T-helper 2 cell treated with Interferon-gamma antibody and Interleukin-4, amounts not matched to agents 5 μg/mL and 100 μg/mL, for 36 hours (primary cell): ENCODE measurements around the gene S100A10.

Experiments
- DNase-seq: peaks from one replicate; pipeline ENCODE4 v3.0.0; 2021; ENCODE audit warnings: low spot score
- H3K27ac Mint-ChIP-seq: one replicate; pipeline ENCODE4 v1.8.0; 2021; ENCODE audit warnings: mild to moderate bottlenecking, mixed read lengths
- H3K27me3 Mint-ChIP-seq: one replicate; pipeline ENCODE4 v1.8.0; 2021; ENCODE audit warnings: low read depth, mixed read lengths
- H3K36me3 Mint-ChIP-seq: one replicate; pipeline ENCODE4 v1.8.0; 2021; ENCODE audit warnings: low read depth, mixed read lengths
- H3K4me1 Mint-ChIP-seq: one replicate; pipeline ENCODE4 v1.8.0; 2021; ENCODE audit warnings: low read depth, mixed read lengths
- H3K4me3 Mint-ChIP-seq: one replicate; pipeline ENCODE4 v1.8.0; 2022; ENCODE audit warnings: mild to moderate bottlenecking, moderate library complexity, mixed read lengths
- H3K9me3 Mint-ChIP-seq: one replicate; pipeline ENCODE4 v1.8.0; 2021; ENCODE audit warnings: mixed read lengths

Gene S100A10

DNA sequence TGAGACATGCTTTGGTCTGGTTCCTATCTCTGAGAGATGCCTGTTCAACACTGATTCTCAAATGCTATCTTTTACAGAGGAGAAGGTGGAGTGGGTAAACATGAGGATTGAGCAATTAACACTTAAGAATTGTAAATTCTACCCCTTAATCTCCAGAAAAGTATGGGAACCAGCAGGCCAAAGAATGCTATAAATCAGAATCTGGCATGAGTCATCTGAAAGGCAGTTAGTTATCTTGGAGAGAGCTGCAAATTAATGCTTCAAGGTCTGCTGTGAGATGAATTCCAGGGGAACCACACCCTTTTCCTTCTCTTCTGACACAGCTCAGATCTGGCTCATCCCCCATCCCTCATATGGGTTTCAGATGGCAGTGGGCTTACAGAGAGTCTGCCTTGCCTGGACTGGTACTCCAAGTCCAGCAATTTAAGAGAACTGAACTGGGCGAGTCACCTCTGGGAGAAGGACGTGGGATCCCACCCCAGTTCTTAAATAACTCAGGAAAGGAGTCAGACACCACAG lies 5.2 kb downstream of the S100A10 start:
- DNase-seq = no peak
- no peaks in the 10 kb centered on the region for H3K9me3 Mint-ChIP-seq
- peaks cover 87% of the 10 kb centered on the region for H3K36me3 Mint-ChIP-seq
- no peak overlapping the region for H3K27ac Mint-ChIP-seq
- H3K4me3 Mint-ChIP-seq = peak overlapping the region; percentile 30
- peaks cover 77% of the 10 kb centered on the region for H3K4me1 Mint-ChIP-seq
- no peaks in the 10 kb centered on the region for H3K27me3 Mint-ChIP-seq

- H3K27ac Mint-ChIP-seq = peak overlapping the region; percentile 33
- DNase-seq = no peak
- peaks cover 73% of the 10 kb centered on the region for H3K4me1 Mint-ChIP-seq
- H3K36me3 Mint-ChIP-seq = peaks cover 89% of the 10 kb centered on the region
- no peak overlapping the region for H3K4me3 Mint-ChIP-seq
- H3K27me3 Mint-ChIP-seq = no peaks in the 10 kb centered on the region
- H3K9me3 Mint-ChIP-seq = no peaks in the 10 kb centered on the region
These were observed 7.0 kb downstream of the S100A10 start for GRCh38 chr1:151986501-151987190.

DNA sequence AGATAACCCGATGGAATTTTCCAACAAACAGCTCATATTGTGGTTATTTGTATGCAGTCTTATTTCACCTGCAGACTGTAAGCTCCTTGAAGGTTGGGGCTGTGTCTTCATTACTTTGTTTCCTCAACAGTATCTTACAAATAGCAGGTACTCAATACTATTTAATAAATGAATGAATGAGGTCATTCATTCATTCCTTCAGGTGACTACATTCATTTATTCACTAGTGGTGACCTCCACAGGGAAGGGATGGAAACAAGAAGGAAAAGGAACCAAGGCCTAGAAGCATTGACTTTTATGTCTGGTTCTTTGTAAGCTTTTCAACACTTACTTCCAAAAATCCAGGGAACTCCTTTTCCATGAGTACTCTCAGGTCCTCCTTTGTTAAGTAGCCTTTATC lies 7.9 kb downstream of the S100A10 start:
- H3K9me3 Mint-ChIP-seq = no peaks in the 10 kb centered on the region
- H3K4me3 Mint-ChIP-seq = peak overlapping the region; percentile 56
- peaks cover 66% of the 10 kb centered on the region for H3K4me1 Mint-ChIP-seq
- DNase-seq = no peak
- H3K27ac Mint-ChIP-seq = no peak overlapping the region
- H3K36me3 Mint-ChIP-seq = peaks cover 91% of the 10 kb centered on the region
- no peaks in the 10 kb centered on the region for H3K27me3 Mint-ChIP-seq

DNA sequence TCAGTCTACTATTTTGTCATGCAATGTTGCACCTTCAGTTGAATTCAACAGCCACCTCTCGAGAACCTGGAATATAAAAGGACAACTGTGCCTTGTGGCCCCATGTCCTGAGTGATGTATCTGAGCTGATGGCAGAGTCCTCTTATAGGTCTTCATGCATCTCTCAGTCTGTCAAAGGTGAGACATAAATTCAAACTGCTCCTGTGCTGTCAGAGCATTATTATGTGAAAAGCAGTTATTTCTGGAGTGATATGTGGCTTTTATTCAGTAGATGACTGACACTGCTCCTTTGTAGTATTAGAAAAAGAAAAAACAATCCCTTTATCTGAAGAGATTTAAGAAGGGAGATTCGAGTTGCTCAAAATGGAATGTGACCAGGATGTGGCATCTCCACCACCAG lies 8.4 kb downstream of the S100A10 start:
- H3K4me1 Mint-ChIP-seq = peaks cover 61% of the 10 kb centered on the region
- peak overlapping the region; percentile 56 for H3K4me3 Mint-ChIP-seq
- no peaks in the 10 kb centered on the region for H3K9me3 Mint-ChIP-seq
- no peaks in the 10 kb centered on the region for H3K27me3 Mint-ChIP-seq
- H3K27ac Mint-ChIP-seq = peak overlapping the region; percentile 26
- H3K36me3 Mint-ChIP-seq = peaks cover 91% of the 10 kb centered on the region
- no peak for DNase-seq

GRCh38 chr1:151984313-151984956 lies 9.2 kb downstream of the S100A10 start:
- Mint-ChIP-seq H3K4me1 (peaks cover 53% of the 10 kb centered on the region), H3K4me3 (peak overlapping the region; percentile 56), H3K27ac (peak overlapping the region; percentile 69), H3K27me3 (no peaks in the 10 kb centered on the region), H3K9me3 (no peaks in the 10 kb centered on the region), H3K36me3 (peaks cover 88% of the 10 kb centered on the region)
- DNase-seq = peak; percentile 70

DNA sequence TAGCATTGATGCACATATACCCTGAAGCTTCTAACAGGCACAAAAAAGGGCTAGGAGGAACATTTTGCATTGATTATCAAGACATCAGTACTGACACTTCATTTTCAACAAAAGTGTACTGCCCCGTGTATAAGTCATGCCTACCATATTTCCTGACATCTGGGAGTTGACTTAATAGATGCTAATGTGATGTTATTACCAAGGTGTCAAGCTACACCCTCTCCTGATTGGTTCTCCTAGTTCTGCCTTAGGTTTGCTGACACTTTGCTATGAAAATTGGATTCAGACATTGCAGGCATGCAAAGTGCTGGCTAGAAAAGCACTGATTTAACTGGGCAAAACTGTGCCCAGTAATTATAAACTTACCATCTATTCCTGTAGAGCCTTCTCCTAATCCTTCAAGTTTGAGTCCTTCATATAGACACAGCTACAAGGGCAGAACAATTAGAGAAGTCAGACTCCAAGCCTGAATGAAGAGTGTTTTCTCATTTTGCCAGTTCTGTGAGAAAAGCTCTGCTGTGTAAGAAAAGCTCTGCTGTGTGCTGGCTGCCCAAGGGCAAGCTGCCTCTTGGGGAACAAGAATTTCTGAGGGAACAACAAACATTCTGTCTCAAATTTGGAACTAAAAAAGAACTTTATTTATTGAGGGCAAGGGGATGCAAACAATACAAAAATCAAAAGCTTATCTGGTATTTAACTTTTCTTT lies 11.2 kb downstream of the S100A10 start:
- Mint-ChIP-seq H3K4me1 (peaks cover 51% of the 10 kb centered on the region), H3K9me3 (no peaks in the 10 kb centered on the region), H3K4me3 (no peak overlapping the region), H3K27ac (no peak overlapping the region), H3K27me3 (peaks cover 9% of the 10 kb centered on the region), H3K36me3 (peaks cover 71% of the 10 kb centered on the region)
- DNase-seq = no peak

DNA sequence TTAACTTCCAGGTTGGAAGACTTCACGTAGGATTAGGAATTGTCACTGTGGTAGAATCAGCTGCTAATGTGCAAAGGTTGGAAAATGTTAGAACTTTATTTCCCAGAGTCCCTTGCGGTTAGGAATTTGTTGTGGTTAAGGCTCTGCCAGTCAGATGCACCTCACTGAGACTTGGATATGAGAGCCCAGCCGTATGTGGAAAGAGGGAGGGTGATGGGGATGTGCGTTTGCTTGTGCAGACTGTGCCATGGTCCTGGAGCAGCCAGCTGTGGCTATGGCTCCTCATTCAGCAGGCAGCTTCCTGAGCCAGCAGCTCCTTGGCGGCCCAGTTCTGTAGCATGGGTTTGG lies 12.5 kb downstream of the S100A10 start:
- Mint-ChIP-seq H3K27me3 (peaks cover 11% of the 10 kb centered on the region), H3K4me1 (peaks cover 46% of the 10 kb centered on the region), H3K27ac (no peak overlapping the region), H3K36me3 (peaks cover 62% of the 10 kb centered on the region), H3K4me3 (no peak overlapping the region), H3K9me3 (no peaks in the 10 kb centered on the region)
- no peak for DNase-seq

DNA sequence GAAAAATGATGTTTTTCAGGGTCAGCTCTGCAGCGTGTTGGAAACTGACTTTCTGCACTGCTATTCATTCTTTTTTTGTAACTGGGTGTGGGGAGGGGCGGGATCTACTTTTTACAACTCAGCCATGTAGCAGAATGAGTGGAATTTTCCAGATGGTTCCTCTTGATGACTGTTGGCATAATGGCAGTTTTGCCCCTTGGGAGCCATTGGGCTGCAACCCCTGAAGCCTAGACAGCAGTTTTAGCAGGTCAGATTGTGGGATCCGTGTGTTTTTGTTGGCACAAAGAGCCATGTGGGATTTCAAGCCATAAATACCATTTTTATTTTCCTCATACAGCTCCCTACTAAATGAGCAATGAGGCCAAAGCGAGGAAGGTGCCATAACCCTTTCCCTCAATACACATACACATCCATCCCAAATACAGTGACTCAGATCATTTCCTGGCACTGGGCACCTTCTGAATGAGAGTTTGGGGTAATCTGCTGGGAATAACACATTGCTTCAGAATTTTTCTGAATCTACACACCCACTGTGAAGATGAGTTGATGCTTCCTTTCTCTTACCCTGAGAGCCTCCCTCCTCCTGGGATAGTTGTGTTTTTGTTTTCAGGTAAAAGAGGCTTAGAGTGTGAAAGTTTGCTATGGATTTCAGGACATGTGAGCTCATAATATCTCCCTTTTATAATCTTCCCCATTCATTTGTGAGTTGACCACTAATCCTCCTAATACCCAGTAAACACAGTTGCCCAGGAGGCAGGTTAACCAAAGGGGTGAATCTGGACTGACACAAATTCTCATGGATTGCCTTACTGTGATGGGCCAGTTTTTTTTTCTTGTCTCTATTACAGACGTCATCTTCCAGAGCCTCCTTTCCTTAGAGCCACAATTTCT lies 13.1 kb downstream of the S100A10 start:
- DNase-seq = no peak
- peaks cover 56% of the 10 kb centered on the region for H3K36me3 Mint-ChIP-seq
- H3K27me3 Mint-ChIP-seq = peaks cover 11% of the 10 kb centered on the region
- peaks cover 42% of the 10 kb centered on the region for H3K4me1 Mint-ChIP-seq
- H3K27ac Mint-ChIP-seq = no peak overlapping the region
- no peak overlapping the region for H3K4me3 Mint-ChIP-seq
- H3K9me3 Mint-ChIP-seq = no peaks in the 10 kb centered on the region

GRCh38 chr1:151978922-151979321 lies 14.7 kb downstream of the S100A10 start:
- Mint-ChIP-seq H3K27ac (no peak overlapping the region), H3K27me3 (peaks cover 19% of the 10 kb centered on the region), H3K9me3 (no peaks in the 10 kb centered on the region), H3K36me3 (peaks cover 40% of the 10 kb centered on the region), H3K4me3 (no peak overlapping the region), H3K4me1 (peaks cover 29% of the 10 kb centered on the region)
- DNase-seq = no peak

DNA sequence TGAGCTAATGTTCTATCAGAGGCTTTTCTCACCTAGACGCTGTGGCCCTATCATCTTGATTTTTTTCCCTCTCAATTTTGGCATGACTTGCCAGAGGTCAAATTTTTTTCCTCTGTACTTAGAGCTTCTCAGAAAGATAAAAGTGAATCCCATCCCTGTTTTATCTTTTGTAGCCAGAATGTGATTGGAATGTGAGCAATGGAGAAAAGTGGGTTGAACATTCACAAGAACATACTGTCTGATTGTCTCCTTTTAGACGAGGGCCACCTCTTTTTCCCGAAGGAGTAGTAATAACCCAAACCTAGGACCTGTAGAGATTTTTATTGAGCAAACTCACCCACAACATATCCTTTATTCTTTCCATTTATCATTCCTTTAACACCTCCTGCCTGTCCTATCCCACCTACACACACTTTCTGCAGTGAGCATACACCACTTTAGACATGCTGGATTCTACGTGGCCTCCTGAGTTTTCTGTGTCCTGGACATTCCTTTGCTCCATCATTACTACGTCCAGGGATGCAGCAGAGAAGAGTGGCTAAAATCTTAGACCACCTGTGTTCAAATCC lies 15.9 kb downstream of the S100A10 start:
- Mint-ChIP-seq H3K9me3 (no peaks in the 10 kb centered on the region), H3K27ac (no peak overlapping the region), H3K27me3 (peaks cover 21% of the 10 kb centered on the region), H3K4me1 (peaks cover 27% of the 10 kb centered on the region), H3K4me3 (no peak overlapping the region), H3K36me3 (peaks cover 28% of the 10 kb centered on the region)
- DNase-seq = no peak

GRCh38 chr1:151976858-151977257 lies 16.8 kb downstream of the S100A10 start:
- Mint-ChIP-seq H3K4me3 (no peak overlapping the region), H3K36me3 (peaks cover 21% of the 10 kb centered on the region), H3K27me3 (peaks cover 22% of the 10 kb centered on the region), H3K4me1 (peaks cover 26% of the 10 kb centered on the region), H3K9me3 (no peaks in the 10 kb centered on the region), H3K27ac (no peak overlapping the region)
- DNase-seq = no peak

GRCh38 chr1:151976015-151976343 lies 17.7 kb downstream of the S100A10 start:
- H3K9me3 Mint-ChIP-seq = no peaks in the 10 kb centered on the region
- no peak overlapping the region for H3K4me3 Mint-ChIP-seq
- no peak overlapping the region for H3K27ac Mint-ChIP-seq
- H3K27me3 Mint-ChIP-seq = peaks cover 25% of the 10 kb centered on the region
- DNase-seq = no peak
- peaks cover 12% of the 10 kb centered on the region for H3K36me3 Mint-ChIP-seq
- H3K4me1 Mint-ChIP-seq = peaks cover 24% of the 10 kb centered on the region

DNA sequence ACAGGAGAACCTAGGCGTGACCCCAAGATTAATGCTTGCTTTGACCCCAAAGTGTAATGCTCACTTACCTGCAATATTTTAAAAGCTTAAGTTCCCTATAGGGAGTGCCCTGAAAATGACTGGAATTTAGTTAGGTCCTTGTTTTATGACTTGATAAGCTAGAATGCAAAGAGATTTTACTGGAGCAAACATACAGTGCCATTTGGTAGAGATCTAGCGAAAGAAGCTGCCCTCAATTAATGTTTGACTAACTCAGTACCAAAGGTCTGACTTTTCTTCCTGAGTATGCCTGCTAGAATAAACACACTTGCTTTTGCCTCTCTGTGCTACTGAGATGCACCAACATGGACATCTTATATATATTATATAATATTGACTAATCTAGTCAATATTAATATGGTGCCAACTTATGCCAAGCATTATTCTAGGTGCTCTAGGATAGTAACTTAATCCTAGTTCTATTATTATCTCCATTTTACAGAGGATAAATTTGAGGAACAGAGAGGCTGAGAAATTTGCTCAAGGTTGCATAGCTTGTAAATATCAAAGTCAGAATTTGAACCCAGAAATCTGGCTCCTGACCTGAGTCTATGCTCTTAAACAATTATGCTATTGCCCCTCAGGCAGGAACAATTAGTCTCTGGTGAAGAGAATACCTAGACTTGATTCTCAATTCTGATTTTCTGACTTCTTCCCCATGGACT lies 18.2 kb downstream of the S100A10 start:
- Mint-ChIP-seq H3K27me3 (peaks cover 25% of the 10 kb centered on the region), H3K36me3 (peaks cover 7% of the 10 kb centered on the region), H3K27ac (no peak overlapping the region), H3K4me1 (peaks cover 24% of the 10 kb centered on the region), H3K9me3 (no peaks in the 10 kb centered on the region), H3K4me3 (no peak overlapping the region)
- DNase-seq = no peak
